Measurements from ENCODE around the gene COPZ2. TPM values are rescaled to one million over a fixed set of nuclear protein-coding genes. Genes with fewer than 3 reads are reported as not detected.

The COPZ2 gene
- total and polyA plus RNA-seq, 9 of the 15 experiments (the other 6 are each of a cell fraction or from before 2014, with no cell fraction given) = 0.22 to 0.49 TPM; not detected in 7

- 27% methylated on average over 16 of the region's 18 CpGs for WGBS (ENCODE audit: insufficient coverage, low coverage, missing lambda C conversion rate)
- no peaks in the 10 kb centered on the region for H3K27me3 ChIP-seq (ENCODE audit: control insufficient read depth in 2 of 2, insufficient read depth in 2 of 2, low read length in 2 of 2)
- POLR2A ChIA-PET = interaction anchor here (0.6 to 2.1 kb wide), 12 partner anchors 17 to 904 kb away, joined by 3 to 16 read pairs (median 5); partner anchors contain the start of genes NFE2L1 and SNX11
- in situ Hi-C loops (cut with MboI) = loop anchor here (5.0 kb wide), 2 partner anchors 41 to 116 kb away; no protein-coding TSS in a partner anchor
- H3K79me2 ChIP-seq (ENCODE audit: control insufficient read depth, insufficient read depth, low read length) = no peaks in the 10 kb centered on the region
- intact Hi-C loops (cut with micrococcal nuclease) = loop anchor here (1.0 to 10.0 kb wide), 3 partner anchors 48 to 228 kb away; no protein-coding TSS in a partner anchor
- BruUV-seq (replicated peaks) = no TSS peak
- DNase-seq (ENCODE audit: extremely low read depth in 1 of 4, low spot score in 3 of 4) = peak; percentile 79 to 93 (median 86)
- H3K27ac ChIP-seq (ENCODE audit: extremely low read depth, low read depth, low read length) = no peak overlapping the region; the same call in 2 of the 3 replicates
- CTCF ChIA-PET (ENCODE audit: low intra/inter-chr PET ratio) = interaction anchor here (0.6 to 4.7 kb wide), 4 partner anchors 48 to 592 kb away, joined by 3 to 54 read pairs (median 24); no protein-coding TSS in a partner anchor
- H3K9ac ChIP-seq (ENCODE audit: insufficient read depth in 1 of 2, low read depth in 2 of 2, low read length in 2 of 2) = peak overlapping the region in 1 of 2 experiments; percentile 84; a peak in 2 of 4 replicates
- no peaks in the 10 kb centered on the region for H3K9me3 ChIP-seq (replicated peaks; ENCODE audit: control insufficient read depth, insufficient read depth, low read depth, low read length)
- H2AFZ ChIP-seq (ENCODE audit: low read depth, low read length) = peak overlapping the region; percentile 71
- peak; percentile 91 for FAIRE-seq
- H3K4me2 ChIP-seq (ENCODE audit: insufficient read depth, low read length) = peak overlapping the region; percentile 27; the same call in 1 of the 2 replicates
- H3K9me1 ChIP-seq (ENCODE audit: control insufficient read depth, insufficient read depth, low read length) = no peaks in the 10 kb centered on the region
- no peak overlapping the region for H3K4me3 ChIP-seq
- peak; percentile 81 for ATAC-seq
- no peaks in the 10 kb centered on the region for H4K20me1 ChIP-seq (replicated peaks; ENCODE audit: control insufficient read depth, insufficient read depth, low read length)
- H3K4me1 ChIP-seq (replicated peaks in 1 of 2; ENCODE audit: control insufficient read depth in 2 of 2, insufficient read depth in 2 of 2, low read length in 2 of 2) = peaks cover 23 to 39% of the 10 kb centered on the region in 2 experiments; a peak in 4 of 5 replicates
- no peaks in the 10 kb centered on the region for H3K36me3 ChIP-seq (ENCODE audit: control insufficient read depth, insufficient read depth, low read length)
- TF ChIP-seq SIRT6 (IDR thresholded peaks at IDR 0.05; ENCODE audit: low read depth, low read length) (no peak), STAT6 (CRISPR knock-in tag; IDR thresholded peaks at IDR 0.05) (no peak), E2F6 (IDR thresholded peaks at IDR 0.05; ENCODE audit: borderline replicate concordance in 1 of 2, extremely low read depth in 1 of 2, insufficient read depth in 1 of 2, insufficient read length in 1 of 2, low read depth in 1 of 2, low read length in 1 of 2, poor library complexity in 1 of 2, severe bottlenecking in 1 of 2) (peak in 1 of 2 experiments; percentile 60), NR2F6 (CRISPR knock-in tag; IDR thresholded peaks at IDR 0.05) (no peak), ZFX (CRISPR knock-in tag; IDR thresholded peaks at IDR 0.05) (no peak), HDAC2 (IDR thresholded peaks at IDR 0.05) (0 out of 2 replicates have a peak, but pooled peaks have one; percentile 15), ZBTB7A (IDR thresholded peaks at IDR 0.05; ENCODE audit: borderline replicate concordance, control insufficient read depth, low read depth, low read length) (peak; percentile 96), CXXC5 (CRISPR knock-in tag; IDR thresholded peaks at IDR 0.05) (peak; percentile 40), KLF16 (IDR thresholded peaks at IDR 0.05) (peak; percentile 95), SMAD2 (IDR thresholded peaks at IDR 0.05; ENCODE audit: low read depth, low read length) (no peak), ZKSCAN8 (CRISPR knock-in tag; IDR thresholded peaks at IDR 0.05) (no peak), SIN3A (IDR thresholded peaks at IDR 0.05; ENCODE audit: borderline replicate concordance in 2 of 2, control insufficient read depth in 1 of 2, low read depth in 2 of 2, low read length in 2 of 2) (peak in 1 of 2 experiments; percentile 27; a peak in 1 of 4 replicates), NR0B1 (IDR thresholded peaks at IDR 0.05; ENCODE audit: partially characterized antibody) (no peak)
These were observed 10.9 kb downstream of the COPZ2 start for GRCh38 chr17:48026502-48027321.

Measured in K562 (cell line).